ENCODE data around the gene CASP9.

Gene CASP9

DNA sequence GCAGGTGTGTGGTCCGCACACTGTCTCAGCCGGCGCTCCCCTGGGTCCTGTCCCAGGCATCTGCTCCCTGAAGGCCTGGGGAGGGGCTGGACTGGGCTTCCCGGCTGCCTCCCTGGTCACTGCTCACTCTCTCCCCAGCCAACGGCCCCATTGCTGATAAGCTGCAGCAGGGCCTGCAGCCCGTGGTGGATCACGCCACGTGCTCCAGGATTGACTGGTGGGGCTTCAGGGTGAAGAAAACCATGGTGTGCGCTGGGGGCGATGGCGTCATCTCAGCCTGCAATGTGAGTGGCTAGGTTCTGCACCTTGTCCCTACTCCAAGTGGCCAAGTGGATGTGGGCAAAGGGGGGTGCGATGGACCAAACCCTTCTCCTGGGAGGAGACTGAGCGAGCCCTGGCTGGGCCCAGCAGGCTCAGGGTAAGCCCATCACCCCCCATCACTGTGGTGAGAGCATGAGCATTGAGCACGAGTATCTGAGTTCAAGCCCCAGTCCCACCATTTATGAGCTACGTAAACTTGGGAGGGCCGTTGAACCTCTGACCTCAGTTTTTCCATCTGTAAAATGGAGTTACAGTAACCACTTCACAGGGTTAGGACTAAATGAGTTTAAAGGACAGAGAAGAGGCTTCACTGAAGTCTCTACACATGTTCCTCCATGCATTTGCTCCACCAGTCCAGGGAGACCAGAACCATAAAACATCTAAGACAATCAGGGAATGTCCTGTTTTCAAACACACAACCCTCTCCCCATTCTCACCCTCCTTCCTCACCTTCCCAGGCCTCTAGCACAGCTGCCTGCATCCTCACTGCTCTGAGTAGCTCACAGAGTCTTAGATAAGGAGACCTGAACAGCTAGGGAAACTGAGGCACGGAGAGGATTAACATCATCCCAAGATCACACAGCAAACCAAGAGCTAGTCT lies 79.3 kb downstream of the CASP9 start:
- no peak for DNase-seq

- no peak for DNase-seq
Observed at GRCh38 chr1:15443281-15443680, 80.7 kb downstream of the CASP9 start.

- no peak for DNase-seq
Observed at GRCh38 chr1:15442759-15443158, 81.3 kb downstream of the CASP9 start.

DNA sequence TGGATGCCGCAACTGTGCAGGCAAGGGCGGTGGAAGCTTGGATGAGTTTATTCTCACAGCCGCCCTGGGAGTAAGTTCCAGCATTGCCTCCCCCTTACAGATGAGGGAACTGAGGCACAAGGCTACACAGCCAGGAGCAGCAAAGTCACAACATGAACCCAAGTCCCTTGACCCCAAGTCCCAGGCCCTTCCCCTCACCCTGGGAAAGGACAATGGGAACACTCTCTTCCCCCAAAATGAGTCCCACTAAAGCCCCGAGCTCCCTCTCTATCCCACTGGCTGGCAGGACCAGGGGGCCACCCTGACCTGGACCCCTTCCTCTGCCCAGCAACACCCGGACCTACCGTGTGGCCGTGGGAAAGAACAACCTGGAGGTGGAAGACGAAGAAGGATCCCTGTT lies 81.9 kb downstream of the CASP9 start:
- no peak for DNase-seq
